GM03348 (cell line): Measurements from ENCODE around the gene RIMS1.

ENCODE experiments used
- DNase-seq: peaks from one replicate; pipeline ENCODE4 v3.0.0; 2012; ENCODE audit warnings: low spot score

Gene RIMS1

DNA sequence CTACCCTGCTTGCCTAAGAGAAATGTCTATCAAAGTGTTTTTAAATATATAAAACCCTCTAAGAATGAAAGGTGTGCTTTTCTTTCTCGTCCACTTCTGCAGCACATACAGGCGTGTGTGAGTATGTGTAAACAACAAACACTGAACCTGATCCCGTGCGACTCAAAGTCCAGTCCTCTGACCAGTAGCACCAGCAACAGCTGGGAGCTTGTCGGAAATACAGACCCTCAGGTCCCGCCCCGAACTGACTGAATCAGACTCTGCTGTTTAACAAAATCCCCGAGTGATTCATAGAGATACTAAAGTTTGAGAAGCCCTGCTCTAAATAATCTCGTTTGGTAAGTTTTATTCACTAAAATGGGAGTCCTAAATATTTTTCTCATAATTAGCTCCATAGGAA is 527.5 kb downstream of the RIMS1 start:
- DNase-seq = no peak

DNA sequence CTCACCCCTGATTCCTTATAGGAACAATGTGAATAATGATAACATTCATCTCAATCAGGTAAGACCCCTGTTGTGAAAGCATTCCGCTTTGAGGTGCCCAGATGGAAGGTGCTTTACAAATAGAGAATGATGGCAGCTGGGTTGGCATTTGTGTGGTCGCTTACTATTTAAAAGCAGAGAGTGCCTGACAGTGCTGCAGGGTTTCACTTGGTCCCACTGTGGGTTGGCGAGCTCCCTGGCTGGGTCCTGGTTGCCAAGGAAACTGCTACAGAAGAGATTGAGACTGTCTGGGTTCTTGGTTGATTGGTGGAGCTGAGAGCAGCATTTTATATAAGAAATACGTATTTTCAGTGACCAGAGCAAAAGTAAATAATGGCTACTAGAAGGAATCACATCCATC is 528.3 kb downstream of the RIMS1 start:
- DNase-seq = no peak

DNA sequence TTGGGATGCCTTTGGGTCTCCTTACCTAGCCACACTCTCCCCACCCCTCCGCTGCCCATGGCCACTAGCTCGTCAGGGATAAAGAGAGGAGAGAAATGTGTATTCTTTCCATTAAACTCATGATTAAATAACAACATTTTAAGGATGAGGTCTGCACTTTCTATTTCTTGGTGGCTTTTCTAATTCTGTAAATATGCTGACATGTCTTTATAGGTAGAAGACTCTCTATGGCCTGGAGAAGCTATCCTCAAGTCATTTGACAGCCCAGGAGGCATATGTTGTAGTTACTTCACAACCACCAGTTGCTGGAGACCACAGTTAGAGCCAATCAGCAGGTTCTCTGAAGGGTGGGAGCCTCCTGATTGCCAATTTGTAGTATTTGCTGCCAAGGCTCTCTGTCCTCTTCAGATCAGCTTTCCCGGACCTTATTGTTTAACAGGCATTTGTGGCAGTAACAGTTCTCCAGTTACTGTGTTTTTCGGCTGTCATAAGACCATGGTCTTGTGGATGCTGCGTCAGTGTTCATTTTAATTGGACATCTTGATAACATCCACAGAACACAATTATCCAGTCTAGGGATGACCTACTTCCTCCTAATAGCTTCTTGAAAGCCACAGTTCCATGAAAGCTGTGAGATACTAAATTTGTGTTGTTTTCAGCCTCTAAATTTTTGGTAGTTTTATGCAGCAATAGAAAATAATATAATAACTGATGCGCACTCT is 530.6 kb downstream of the RIMS1 start:
- no peak for DNase-seq

DNA sequence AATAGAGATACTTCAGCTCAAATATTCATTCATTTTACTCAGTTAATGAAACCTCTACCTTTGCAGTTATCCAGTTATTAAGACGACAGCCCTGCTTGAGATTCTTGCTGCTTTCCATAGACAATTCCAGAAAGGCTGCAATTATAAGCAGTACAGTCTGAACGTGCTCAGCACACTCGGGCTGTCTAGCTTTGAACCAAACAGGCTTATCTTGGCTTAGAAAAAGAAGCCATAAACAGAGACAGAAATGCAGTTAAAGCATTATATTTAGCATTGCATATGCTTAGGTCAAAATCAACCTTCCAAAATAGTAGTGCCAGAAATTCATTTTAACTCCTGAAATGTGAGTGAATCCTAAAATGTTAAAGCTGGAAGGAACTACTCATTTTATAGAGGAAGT is 531.4 kb downstream of the RIMS1 start:
- DNase-seq = no peak

DNA sequence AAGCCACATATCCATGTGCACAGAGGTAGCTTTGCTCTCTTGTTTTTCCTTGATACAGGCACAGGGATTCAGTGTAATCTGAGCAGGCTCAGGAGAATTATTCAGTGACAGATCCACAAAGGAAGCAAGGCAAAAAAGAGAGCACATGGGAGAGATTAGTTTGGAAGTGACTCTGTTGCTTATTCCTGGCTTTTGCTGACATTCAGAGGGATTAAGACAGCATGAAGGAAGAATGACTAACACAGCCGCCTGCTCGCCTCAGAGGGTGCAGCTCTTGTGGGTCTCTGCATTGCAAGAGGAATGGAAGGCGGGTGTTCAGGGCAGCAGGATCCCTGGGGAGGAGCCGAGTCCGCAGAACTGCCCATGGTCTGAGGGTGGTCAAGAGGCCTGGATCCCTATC is 532.1 kb downstream of the RIMS1 start:
- peak; percentile 66 for DNase-seq

DNA sequence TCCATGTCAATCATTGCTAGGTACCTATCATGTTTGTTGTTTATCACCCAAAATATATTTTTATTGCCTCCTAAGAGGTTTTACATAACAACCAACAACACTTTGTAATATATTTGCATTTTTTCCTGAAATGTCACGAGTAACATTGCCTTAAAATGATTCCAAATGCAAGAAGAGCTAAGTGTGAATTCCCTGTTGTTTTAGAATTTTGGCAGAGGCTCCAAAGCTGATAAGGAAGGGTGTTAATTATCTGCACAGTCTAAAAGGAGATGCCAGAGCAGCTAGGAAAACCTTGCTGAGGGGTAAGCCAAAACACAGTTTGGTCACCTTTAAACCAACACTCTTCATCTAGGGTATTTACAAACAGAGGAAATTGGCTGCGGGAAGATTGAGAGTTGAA is 533.6 kb downstream of the RIMS1 start:
- DNase-seq = no peak

DNA sequence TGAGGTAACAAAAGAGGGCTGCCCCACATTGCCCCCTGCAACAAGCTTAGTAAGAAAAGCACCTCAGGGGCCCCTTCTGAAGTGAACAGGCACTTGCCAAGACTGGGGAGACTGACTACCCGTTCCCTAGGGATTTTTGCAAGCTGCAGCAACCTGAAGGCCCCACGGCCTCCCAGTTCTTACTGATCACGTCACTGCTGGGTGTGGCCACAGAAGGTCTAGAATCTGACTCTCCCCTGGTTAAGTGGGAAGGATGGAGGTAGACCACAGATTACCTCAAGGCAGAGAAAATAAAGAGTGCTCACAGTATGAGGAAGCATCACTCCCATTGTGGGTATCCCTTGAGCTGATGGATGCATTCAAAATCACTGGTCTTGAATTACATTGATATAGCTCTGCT is 534.1 kb downstream of the RIMS1 start:
- DNase-seq = no peak

DNA sequence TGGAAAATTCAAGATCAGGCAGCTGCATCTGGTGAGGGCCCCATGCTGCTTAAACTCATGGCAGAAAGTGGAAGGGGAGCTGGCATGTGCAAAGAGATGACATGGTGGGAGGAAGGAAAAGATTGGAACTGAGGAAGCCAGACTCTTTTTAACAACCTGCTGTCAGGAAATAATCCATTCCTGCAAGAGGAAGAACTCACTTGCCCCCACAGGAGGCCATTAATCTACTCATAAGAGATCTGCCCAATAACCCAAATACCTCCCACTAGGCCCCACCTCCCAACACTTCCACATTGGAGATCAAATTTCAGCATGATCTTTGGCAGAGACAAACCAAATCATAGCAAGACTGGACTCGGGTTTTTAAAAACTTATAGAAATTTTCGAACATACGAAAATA is 535.0 kb downstream of the RIMS1 start:
- DNase-seq = no peak

DNA sequence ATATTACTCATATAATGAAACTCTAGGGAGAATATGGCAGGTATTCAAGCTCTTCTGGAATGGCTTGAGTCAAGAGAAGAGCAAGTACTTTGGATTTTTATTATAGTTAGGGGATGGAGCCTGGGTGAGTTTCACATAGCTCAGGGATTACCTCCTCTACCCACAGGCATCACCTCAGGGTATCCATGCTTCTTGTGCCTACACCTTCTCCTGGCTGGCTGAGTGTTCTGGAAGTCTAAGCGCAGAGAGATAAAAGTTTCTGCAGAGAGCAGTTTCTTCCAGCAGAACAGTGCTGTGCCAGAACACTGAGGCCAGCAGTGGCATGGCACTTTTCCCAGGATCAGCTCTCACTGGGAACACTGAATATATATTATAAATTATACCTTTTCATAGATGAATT is 535.8 kb downstream of the RIMS1 start:
- peak; percentile 27 for DNase-seq

DNA sequence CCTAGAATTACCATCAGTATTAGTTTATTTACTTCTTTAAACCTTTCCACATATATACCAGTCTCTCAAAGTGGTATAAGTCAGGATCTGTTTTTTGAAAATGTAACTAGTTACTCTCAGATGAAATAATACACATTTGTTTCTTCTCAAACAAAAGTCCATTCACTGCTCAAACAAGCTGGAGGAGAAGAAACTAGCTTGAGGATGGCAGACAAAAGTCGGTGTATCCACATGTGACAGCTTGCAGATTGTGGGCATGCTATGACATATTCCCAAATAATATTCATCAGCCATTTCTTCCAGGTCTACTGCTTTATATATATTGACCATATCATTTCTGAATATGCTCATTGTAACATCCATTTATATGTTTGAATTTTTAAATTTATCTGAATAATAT is 538.1 kb downstream of the RIMS1 start:
- DNase-seq = no peak

DNA sequence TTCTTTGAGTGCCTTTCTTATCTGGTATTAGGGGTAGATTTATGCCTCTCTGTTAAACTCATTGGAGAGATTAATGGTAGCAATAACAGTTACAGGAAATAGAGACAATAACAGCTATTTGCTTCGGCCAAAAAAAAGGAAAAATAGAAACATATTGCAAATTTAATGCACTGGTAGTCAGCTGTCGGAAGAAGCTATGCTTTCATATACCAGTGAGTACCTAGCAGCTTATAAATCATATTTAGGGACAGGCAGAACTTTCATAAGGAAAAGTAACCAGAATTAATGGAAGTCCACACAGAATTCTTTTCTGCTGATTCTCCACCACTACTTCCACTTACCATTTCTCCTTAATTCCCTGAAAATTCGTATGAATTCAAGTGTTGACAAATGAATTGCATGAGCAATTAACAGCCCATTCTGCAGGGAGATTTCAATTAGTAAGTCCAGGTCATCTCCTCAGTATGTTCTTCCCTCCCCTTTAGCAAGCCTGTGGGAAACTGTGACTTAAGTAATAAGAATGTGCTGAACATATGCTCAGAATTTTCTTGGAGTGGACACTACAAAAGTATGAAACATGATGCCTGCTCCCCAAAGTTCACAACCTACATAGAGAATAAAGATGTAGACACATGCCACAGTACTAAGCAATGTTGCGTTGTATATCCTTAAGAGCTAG is 538.8 kb downstream of the RIMS1 start:
- peak; percentile 81 for DNase-seq

DNA sequence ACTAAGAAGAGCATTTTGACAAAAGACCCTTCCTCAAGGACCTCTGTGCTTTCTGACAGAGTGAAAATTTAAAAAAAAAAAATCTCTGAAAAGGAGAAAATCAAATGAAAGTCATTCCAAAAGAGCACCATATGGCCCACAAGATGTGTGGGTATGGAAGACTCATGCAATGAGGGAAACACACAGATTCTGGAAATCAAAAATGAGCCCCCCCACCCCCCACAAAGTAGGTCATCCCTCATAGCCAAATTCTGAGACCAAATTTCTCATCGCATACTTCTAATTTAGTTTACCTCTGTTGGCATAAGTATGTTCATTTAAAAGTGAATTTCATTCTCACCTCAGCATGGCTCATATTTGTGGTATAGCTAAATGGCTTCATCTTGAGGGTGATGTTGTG is 554.3 kb downstream of the RIMS1 start:
- DNase-seq = no peak

DNA sequence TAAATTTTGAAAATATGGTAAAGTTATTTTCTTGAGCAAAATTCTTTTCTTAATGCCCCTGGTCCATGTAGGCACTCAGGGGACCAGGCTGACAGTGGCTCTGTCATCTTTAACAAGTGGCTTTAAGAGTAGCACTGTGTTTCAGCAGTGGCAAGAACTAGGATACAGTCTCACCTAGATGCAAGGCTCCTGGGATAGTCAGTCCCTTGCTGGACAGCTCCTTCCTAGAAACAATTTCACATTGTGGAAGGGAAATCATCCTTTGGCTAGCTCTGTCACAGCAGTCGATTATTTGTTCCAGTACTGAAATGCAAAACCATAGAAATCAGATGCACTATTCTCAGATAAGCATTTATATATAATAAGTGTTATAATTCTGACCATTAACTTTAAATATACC is 560.1 kb downstream of the RIMS1 start:
- no peak for DNase-seq
